Forelimb muscle (tissue), 1 donor: ENCODE results near the gene G2E3. TPM values are rescaled to one million over a fixed set of nuclear protein-coding genes. Genes with fewer than 3 reads are reported as not detected.

Source experiments
- DNase-seq: peaks from one replicate; pipeline ENCODE4 v3.0.0-alpha.2; 2013; ENCODE audit warnings: low read depth
- polyA plus RNA-seq: library from polyadenylated mRNA; unstranded; fragments of 120-200 nt; gene quantifications from one replicate; pipeline ENCODE4 v1.2.1, GENCODE V29; 2013; ENCODE audit not compliant: insufficient read length

Gene G2E3
- polyA plus RNA-seq, 1 donor: 19.1 TPM

DNA sequence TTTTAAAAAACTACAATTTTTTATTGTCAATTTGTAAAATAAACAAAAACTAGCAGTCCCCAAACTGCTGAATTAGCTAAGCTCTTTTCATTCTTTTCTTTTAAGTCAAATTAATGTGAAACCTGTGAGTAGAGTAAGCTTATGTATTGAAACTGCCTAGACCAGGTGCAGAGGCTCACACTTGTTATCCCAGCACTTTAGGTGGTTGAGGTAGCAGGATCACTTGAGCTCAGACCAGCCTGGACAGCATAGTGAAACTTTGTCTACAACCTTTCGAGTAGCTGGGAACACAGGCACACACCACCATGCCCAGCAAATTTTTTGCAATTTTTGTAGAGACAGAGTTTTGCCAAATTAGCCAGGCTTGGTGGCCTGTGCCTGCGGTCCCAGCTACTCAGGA lies 89.5 kb downstream of the G2E3 start:
- DNase-seq: no peak

DNA sequence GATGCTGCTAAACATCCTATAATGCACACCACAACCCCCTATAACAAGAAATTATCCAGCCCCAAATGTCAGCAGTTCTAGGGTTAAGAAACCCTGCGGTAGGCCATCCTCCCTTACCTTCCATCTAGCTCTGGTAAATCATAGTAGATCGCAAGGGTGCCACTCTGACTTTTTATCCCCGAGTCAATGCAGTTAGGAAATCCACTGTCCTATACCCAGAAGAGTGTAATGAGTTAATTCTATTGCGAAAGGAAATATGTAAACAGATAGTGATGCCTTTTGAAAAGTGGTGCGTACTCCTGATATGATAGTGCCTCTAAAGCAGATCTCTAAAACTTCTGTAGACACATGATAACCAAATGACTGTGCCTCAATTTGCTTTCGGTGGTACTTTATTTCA lies 93.0 kb downstream of the G2E3 start:
- DNase-seq: no peak

DNA sequence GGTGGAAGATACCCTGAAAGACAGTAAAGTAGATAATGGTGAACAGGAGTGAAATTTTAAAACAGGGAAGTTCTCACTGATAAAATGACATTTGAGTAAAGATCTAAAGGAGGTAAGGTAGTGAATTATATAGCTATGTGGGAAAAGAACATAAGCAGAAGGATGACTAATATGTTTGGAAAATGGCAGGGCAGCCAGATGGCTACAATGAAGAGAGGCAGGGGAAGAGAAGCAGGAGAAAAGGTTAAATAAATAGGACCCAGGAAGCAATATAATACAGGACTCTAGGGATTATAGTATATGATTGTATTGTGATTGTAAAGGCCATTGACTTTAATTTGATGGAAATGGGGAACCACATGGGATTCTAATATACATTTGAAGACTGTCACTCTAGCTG lies 96.2 kb downstream of the G2E3 start:
- DNase-seq: no peak

DNA sequence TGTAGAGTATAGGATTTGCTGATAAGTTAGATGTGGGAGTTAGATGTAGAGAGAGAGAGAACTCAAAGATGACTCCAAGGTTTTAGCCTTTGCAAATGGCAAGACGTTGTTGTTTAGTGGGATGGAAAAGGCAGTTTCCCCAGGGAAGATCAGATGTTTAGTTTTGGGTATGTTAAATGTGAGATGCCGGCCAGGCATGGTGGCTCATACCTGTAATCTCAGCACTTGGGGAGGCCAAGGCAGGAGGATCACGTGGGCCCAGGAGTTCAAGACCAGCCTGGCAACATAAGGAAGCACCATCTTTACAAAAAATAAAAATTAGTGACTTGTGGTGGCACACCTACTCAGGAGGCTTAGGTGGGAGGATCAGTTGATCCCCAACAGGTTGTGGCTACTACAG lies 96.7 kb downstream of the G2E3 start:
- no peak for DNase-seq

DNA sequence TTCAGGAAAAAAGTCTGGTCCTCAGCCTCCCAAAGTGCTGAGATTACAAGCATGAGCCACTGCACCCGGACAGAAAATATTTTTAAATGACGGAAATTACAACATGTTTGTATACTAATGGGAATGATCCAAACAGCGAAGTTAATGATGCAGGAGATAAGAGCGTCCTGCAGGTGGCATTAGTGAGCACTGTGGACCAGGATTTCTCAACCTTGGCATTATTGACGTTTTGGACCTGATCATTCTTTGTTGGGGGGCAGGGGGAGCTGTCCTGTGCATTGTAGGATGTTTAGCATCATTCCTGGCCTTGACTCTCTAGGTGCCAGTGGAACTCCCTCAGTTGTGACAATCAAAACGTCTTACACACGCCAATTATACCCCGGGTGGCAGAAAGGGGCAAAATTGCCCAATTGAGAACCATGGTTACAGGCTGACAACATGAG lies 97.3 kb downstream of the G2E3 start:
- DNase-seq: peak; percentile 8

DNA sequence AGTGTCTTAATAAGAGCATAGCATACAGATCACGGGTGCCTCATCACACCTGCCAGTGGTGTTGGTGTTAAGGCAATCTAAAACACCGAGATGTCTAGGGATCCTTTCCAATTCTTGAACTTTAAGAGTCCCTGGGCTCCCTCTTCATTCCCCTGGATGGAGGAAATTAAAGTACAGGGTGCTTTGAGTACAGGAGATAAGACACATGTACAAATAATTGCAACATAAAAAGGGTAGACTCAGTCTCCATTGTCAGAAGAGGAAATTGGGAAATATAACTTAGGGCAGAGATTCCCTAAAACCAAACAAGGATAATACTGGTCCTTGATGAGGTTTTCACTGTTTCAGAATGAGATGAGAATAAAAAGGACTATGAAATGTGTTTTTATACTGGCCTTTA lies 98.1 kb downstream of the G2E3 start:
- DNase-seq: no peak

DNA sequence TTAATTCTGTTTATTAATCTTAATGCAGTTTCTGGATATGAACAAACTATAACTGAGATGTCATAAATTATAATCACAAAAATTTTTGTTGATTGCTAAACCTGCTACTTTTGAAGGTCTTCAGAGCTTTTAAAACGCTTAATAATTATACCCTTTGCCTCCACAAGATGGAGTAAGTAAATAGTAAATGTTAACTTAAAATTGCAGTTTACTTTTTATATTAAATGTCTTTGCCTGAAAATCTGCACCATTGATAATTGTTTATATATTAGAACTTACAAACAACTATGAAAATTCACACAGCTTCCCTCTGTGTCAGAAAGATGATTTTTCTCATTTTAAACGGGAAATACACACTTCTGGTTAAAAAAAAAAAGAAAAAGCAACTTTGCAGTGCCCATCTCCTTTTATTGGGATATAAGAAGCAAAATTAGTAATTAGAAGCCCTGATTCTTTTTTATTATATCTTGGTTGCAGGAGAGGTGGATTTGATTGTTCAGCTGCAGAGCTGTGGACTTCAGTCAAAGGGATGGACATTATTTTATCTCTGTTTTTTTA lies 98.7 kb downstream of the G2E3 start:
- DNase-seq: peak; percentile 6

DNA sequence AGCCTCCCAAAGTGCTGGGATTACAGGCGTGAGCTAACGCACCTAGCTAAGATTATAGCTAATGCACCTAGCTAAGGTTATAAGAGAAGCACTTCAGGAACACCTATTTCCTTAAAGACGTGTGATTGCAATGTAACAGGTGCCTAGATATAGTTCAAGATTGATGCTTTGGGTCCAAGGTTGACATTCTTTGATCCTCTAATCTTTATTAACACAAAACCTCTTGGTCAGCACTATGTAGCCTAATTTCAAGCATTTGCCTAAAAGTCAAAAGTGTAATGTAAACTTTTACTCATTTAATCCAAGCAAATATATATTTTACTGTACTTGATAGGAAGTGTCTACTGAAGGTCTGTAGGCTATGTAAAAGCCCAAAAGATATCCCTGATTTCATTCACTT lies 99.7 kb downstream of the G2E3 start:
- no peak for DNase-seq

DNA sequence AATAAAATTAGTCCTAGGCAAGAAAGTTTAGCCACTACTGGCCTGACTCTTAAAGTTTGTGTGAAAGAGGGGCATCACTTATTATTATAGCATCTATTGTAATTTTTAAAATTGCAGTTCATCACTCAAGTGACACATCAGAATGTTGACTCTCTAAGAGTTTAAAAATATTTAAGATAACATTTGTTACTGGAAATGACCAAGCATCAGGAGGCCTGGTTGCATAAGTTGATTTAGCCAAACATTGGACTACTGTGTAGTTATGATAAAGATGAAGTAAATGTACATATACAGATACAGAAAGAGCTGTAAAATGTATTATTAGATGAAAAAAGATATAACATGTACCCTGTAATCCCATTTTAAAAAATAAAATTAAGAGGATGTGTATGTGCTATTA lies 110.6 kb downstream of the G2E3 start:
- DNase-seq: no peak

Other genes starting within 250 kb of the G2E3 start
- 58.3 TPM for gene SCFD1, start 63.2 kb downstream of the G2E3 start, polyA plus RNA-seq